ENCODE measurements around the gene NHLRC2. TPM values are rescaled to one million over a fixed set of nuclear protein-coding genes. Genes with fewer than 3 reads are reported as not detected.
"Not testable (repeated sequence)": the region's sequence is repeated elsewhere in the genome, so short reads cannot be mapped to it uniquely, and the experiment has no call there.

The NHLRC2 gene
- total RNA-seq, 1 donor from 2014 or later = 39.9 TPM

DNA sequence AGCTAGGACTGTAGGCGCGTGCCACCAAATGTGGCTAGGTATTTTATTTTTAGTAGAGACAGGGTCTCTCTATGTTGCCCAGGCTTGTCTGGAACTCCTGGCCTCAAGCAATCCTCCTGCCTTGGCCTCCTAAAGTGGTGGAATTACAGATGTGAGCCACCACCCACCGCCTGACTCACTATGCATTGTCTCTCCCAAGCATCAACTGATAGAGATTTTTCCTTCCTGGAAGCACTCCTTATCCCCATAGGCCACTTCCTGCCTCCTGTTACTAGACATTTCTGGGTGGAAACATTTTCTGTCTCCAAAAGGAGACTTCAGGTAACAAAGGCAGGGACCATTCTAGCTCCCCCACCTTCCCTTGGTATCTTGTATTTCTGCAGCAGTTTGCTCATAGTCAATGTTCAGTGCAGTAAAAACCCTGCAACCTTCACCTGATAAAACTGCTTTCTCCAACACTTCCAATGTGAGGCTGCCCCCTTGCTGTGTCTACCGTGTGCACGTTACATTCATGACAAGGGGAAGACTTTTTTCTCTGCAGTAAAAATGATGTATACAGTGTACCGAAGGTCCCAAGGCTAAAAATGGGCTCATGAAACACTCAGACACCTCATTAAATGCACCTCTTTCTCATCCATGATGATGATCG lies 84.9 kb downstream of the NHLRC2 start:
- Mint-ChIP-seq H3K27ac (no peak overlapping the region), H3K36me3 (no peaks in the 10 kb centered on the region), H3K9me3 (no peaks in the 10 kb centered on the region), H3K27me3 (ENCODE audit: low read depth) (peaks cover 12% of the 10 kb centered on the region), H3K4me1 (no peaks in the 10 kb centered on the region), H3K4me3 (no peak overlapping the region)
- TF ChIP-seq, protein P1, sequence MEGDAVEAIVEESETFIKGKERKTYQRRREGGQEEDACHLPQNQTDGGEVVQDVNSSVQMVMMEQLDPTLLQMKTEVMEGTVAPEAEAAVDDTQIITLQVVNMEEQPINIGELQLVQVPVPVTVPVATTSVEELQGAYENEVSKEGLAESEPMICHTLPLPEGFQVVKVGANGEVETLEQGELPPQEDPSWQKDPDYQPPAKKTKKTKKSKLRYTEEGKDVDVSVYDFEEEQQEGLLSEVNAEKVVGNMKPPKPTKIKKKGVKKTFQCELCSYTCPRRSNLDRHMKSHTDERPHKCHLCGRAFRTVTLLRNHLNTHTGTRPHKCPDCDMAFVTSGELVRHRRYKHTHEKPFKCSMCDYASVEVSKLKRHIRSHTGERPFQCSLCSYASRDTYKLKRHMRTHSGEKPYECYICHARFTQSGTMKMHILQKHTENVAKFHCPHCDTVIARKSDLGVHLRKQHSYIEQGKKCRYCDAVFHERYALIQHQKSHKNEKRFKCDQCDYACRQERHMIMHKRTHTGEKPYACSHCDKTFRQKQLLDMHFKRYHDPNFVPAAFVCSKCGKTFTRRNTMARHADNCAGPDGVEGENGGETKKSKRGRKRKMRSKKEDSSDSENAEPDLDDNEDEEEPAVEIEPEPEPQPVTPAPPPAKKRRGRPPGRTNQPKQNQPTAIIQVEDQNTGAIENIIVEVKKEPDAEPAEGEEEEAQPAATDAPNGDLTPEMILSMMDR (IDR thresholded peaks at IDR 0.05; ENCODE audit: unreplicated experiment) = no peak
- no peak for DNase-seq (ENCODE audit: low spot score in 2 of 2, unreplicated experiment in 2 of 2)

GRCh38 chr10:113941140-113941539 lies 86.7 kb downstream of the NHLRC2 start:
- Mint-ChIP-seq H3K36me3 (no peaks in the 10 kb centered on the region), H3K27me3 (ENCODE audit: low read depth) (peaks cover 12% of the 10 kb centered on the region), H3K9me3 (no peaks in the 10 kb centered on the region), H3K27ac (no peak overlapping the region), H3K4me3 (no peak overlapping the region), H3K4me1 (peaks cover 8% of the 10 kb centered on the region)
- no peak for DNase-seq (ENCODE audit: low spot score in 2 of 2, unreplicated experiment in 2 of 2)
- TF ChIP-seq, protein P1 (IDR thresholded peaks at IDR 0.05; ENCODE audit: unreplicated experiment) = no peak

- H3K36me3 Mint-ChIP-seq; H3K4me3 Mint-ChIP-seq; H3K27ac Mint-ChIP-seq; DNase-seq (ENCODE audit: low spot score in 2 of 2, unreplicated experiment in 2 of 2); H3K9me3 Mint-ChIP-seq: not testable (repeated sequence)
- Mint-ChIP-seq H3K4me1 (peaks cover 22% of the 10 kb centered on the region), H3K27me3 (ENCODE audit: low read depth) (peaks cover 12% of the 10 kb centered on the region)
Measured at GRCh38 chr10:113943196-113943595, 88.7 kb downstream of the NHLRC2 start.

GRCh38 chr10:113945075-113945686 lies 90.7 kb downstream of the NHLRC2 start:
- no peak overlapping the region for H3K4me3 Mint-ChIP-seq
- H3K36me3 Mint-ChIP-seq = no peaks in the 10 kb centered on the region
- no peak overlapping the region for H3K27ac Mint-ChIP-seq
- no peak for DNase-seq (ENCODE audit: low spot score in 2 of 2, unreplicated experiment in 2 of 2)
- peaks cover 2% of the 10 kb centered on the region for H3K27me3 Mint-ChIP-seq (ENCODE audit: low read depth)
- TF ChIP-seq, protein P1 (IDR thresholded peaks at IDR 0.05; ENCODE audit: unreplicated experiment) = no peak
- peaks cover 22% of the 10 kb centered on the region for H3K4me1 Mint-ChIP-seq
- H3K9me3 Mint-ChIP-seq = no peaks in the 10 kb centered on the region

DNA sequence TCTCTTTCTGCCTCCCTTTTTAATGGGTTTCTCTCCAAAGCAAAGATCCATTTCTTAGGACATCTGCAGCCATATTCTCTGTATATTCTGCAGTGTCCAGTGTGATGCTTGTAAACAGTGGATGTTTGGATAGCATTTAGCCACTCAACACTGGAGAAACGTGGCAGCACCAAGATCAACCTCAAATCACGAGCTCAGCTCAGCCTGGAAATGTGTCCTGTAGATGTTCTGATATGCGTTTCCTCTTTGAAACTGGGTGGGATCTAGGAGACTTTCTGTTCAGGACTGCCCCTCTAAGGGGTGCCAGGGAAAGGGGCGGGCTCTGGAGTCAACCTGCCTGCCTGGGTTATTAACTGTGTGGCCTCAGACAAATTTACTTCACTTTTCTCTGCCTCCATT lies 91.2 kb downstream of the NHLRC2 start:
- H3K27ac Mint-ChIP-seq = no peak overlapping the region
- no peaks in the 10 kb centered on the region for H3K36me3 Mint-ChIP-seq
- H3K4me1 Mint-ChIP-seq = peaks cover 22% of the 10 kb centered on the region
- no peak overlapping the region for H3K4me3 Mint-ChIP-seq
- no peaks in the 10 kb centered on the region for H3K9me3 Mint-ChIP-seq
- no peaks in the 10 kb centered on the region for H3K27me3 Mint-ChIP-seq (ENCODE audit: low read depth)
- no peak for DNase-seq (ENCODE audit: low spot score in 2 of 2, unreplicated experiment in 2 of 2)
- TF ChIP-seq, protein P1 (IDR thresholded peaks at IDR 0.05; ENCODE audit: unreplicated experiment) = no peak

GRCh38 chr10:113947184-113948041 lies 93.0 kb downstream of the NHLRC2 start:
- Mint-ChIP-seq H3K4me3 (no peak overlapping the region), H3K36me3 (no peaks in the 10 kb centered on the region), H3K27ac (peak overlapping the region; percentile 55), H3K4me1 (peaks cover 22% of the 10 kb centered on the region), H3K27me3 (ENCODE audit: low read depth) (no peaks in the 10 kb centered on the region), H3K9me3 (no peaks in the 10 kb centered on the region)
- DNase-seq (ENCODE audit: low spot score in 2 of 2, unreplicated experiment in 2 of 2) = no peak
- TF ChIP-seq, protein P1 (IDR thresholded peaks at IDR 0.05; ENCODE audit: unreplicated experiment) = no peak

Measured in mesothelial cell of epicardium (in vitro differentiated cells).